ENCODE results near the gene C4orf50.
"Not testable (repeated sequence)": the region's sequence is repeated elsewhere in the genome, so short reads cannot be mapped to it uniquely, and the experiment has no call there.

The C4orf50 gene

GRCh38 chr4:5999356-5999755, 18.9 kb downstream of the C4orf50 start:
- H3K4me3 Mint-ChIP-seq: no peak overlapping the region
- peaks cover 14% of the 10 kb centered on the region for H3K4me1 Mint-ChIP-seq
- no peak overlapping the region for H3K27ac Mint-ChIP-seq
- peaks cover 43% of the 10 kb centered on the region for H3K27me3 Mint-ChIP-seq (ENCODE audit: low read depth, poor library complexity)
- TF ChIP-seq, protein P1, sequence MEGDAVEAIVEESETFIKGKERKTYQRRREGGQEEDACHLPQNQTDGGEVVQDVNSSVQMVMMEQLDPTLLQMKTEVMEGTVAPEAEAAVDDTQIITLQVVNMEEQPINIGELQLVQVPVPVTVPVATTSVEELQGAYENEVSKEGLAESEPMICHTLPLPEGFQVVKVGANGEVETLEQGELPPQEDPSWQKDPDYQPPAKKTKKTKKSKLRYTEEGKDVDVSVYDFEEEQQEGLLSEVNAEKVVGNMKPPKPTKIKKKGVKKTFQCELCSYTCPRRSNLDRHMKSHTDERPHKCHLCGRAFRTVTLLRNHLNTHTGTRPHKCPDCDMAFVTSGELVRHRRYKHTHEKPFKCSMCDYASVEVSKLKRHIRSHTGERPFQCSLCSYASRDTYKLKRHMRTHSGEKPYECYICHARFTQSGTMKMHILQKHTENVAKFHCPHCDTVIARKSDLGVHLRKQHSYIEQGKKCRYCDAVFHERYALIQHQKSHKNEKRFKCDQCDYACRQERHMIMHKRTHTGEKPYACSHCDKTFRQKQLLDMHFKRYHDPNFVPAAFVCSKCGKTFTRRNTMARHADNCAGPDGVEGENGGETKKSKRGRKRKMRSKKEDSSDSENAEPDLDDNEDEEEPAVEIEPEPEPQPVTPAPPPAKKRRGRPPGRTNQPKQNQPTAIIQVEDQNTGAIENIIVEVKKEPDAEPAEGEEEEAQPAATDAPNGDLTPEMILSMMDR (IDR thresholded peaks at IDR 0.05): no peak
- no peaks in the 10 kb centered on the region for H3K36me3 Mint-ChIP-seq (ENCODE audit: low read depth)
- no peaks in the 10 kb centered on the region for H3K9me3 Mint-ChIP-seq
- no peak for DNase-seq

DNA sequence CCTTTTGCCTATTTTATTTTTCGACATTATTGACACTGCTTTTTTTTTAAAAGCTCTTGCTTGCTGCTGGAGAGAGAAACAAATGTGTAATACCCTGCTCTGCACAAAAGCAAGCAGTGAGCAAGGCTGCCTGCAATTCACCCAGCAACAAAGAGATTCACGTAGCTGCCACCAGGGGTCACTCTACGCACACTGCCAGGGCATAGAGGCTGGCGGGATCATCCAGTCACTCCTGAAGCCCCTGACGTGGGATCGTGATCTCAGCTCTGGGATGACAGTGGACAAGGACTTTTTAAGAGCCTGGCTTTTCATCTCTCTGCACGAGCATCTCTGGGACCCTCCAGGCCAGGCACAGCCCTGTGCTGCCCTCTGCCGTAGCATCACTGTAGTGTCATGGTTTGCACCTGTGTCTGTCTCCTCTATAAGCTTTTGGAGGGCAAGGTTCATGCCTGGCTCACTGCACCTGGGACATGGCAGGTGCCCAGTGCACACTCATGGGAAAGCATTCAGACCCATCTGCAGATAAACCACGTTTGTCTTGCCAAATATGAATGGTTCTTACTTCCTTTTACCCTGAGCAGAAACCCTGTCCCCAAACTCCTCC, 19.8 kb downstream of the C4orf50 start:
- no peaks in the 10 kb centered on the region for H3K36me3 Mint-ChIP-seq (ENCODE audit: low read depth)
- no peak overlapping the region for H3K4me3 Mint-ChIP-seq
- peak; percentile 78 for DNase-seq
- no peak overlapping the region for H3K27ac Mint-ChIP-seq
- TF ChIP-seq, protein P1 (IDR thresholded peaks at IDR 0.05): peak; percentile 98
- peaks cover 14% of the 10 kb centered on the region for H3K4me1 Mint-ChIP-seq
- no peaks in the 10 kb centered on the region for H3K9me3 Mint-ChIP-seq
- H3K27me3 Mint-ChIP-seq (ENCODE audit: low read depth, poor library complexity): peaks cover 43% of the 10 kb centered on the region

- Mint-ChIP-seq H3K4me1 (peaks cover 14% of the 10 kb centered on the region), H3K36me3 (ENCODE audit: low read depth) (no peaks in the 10 kb centered on the region), H3K27ac (no peak overlapping the region), H3K27me3 (ENCODE audit: low read depth, poor library complexity) (peaks cover 37% of the 10 kb centered on the region), H3K9me3 (no peaks in the 10 kb centered on the region), H3K4me3 (no peak overlapping the region)
- no peak for DNase-seq
- TF ChIP-seq, protein P1 (IDR thresholded peaks at IDR 0.05): no peak
Observed at GRCh38 chr4:5996641-5997040, 21.6 kb downstream of the C4orf50 start.

DNA sequence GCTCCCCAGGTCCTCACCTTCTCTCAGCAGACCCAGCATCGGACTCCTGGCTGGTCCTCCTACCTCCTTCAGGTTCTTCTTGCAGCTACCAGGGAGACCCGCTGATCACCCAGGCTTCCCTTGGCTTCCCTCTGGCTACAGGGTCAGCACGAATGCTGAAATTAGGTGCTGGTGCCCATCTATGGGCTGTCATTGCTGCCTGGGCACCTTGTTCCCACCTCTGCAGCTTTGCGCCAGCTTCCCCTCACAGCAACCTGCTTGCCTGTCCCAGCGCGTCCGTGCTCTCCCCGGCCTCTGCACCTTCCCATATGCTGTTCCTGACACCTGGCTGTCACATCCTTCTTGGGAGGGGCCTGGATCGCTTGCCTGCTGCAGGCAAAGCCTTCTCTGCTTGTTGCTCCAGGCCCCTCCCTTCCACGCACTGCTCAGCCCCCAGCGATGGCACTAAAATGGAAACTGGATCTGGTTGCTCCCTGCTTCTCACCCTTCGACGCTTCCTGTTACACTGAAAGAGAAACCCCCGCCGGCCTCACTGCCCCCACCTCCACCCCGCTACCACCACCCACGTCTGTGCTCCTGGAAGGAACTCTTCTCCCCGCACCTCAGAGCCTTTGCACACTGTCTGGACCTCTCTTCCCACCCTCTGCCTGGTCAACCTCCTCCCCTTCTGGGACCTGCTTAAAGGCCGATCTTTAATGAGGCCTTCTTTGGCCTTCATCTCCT, 22.2 kb downstream of the C4orf50 start:
- peak; percentile 30 for DNase-seq
- Mint-ChIP-seq H3K27ac (no peak overlapping the region), H3K4me1 (peaks cover 14% of the 10 kb centered on the region), H3K27me3 (ENCODE audit: low read depth, poor library complexity) (peaks cover 31% of the 10 kb centered on the region), H3K4me3 (no peak overlapping the region), H3K36me3 (ENCODE audit: low read depth) (no peaks in the 10 kb centered on the region), H3K9me3 (no peaks in the 10 kb centered on the region)
- TF ChIP-seq, protein P1 (IDR thresholded peaks at IDR 0.05): no peak

GRCh38 chr4:5993876-5994811, 24.1 kb downstream of the C4orf50 start:
- Mint-ChIP-seq H3K9me3 (no peaks in the 10 kb centered on the region), H3K36me3 (ENCODE audit: low read depth) (no peaks in the 10 kb centered on the region), H3K4me1 (peaks cover 14% of the 10 kb centered on the region), H3K27me3 (ENCODE audit: low read depth, poor library complexity) (peaks cover 19% of the 10 kb centered on the region), H3K27ac (no peak overlapping the region), H3K4me3 (no peak overlapping the region)
- DNase-seq: no peak
- TF ChIP-seq, protein P1 (IDR thresholded peaks at IDR 0.05): no peak

- Mint-ChIP-seq H3K4me1 (peaks cover 14% of the 10 kb centered on the region), H3K27me3 (ENCODE audit: low read depth, poor library complexity) (peaks cover 18% of the 10 kb centered on the region)
- H3K9me3 Mint-ChIP-seq; H3K27ac Mint-ChIP-seq; H3K36me3 Mint-ChIP-seq (ENCODE audit: low read depth); H3K4me3 Mint-ChIP-seq; DNase-seq: not testable (repeated sequence)
Observed at GRCh38 chr4:5993346-5993745, 24.9 kb downstream of the C4orf50 start.

All from nephron progenitor cell (in vitro differentiated cells).